ENCODE results near the gene HERC2. TPM values are rescaled to one million over a fixed set of nuclear protein-coding genes. Genes with fewer than 3 reads are reported as not detected.

The HERC2 gene
- total and polyA plus RNA-seq, 2 of the 13 experiments (the other 11 are each of a cell fraction or from before 2014, with no cell fraction given): 17.6 to 24.8 TPM

DNA sequence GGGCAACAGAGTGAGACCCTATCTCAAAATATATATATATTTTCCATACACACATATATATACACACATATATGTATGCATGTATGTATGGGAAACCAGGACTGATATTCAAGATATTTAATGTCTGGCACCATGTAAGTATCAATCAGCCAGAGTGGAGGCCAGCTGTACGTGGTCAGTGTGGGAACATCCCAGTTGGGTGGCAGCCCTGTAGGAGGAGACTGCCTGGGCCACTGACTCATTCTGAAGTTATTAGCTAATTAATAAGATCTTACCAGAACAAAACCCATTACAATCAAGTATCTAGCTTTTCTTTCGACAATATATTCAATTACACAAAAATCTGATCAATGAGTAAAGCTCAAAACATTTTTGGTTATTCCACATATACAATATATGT lies 137.8 kb downstream of the HERC2 start (continued):
- TF ChIP-seq ZNF724P (CRISPR knock-in tag; IDR thresholded peaks at IDR 0.05; ENCODE audit: borderline replicate concordance): no peak
- no peak for TF ChIP-seq SP140L (CRISPR knock-in tag; IDR thresholded peaks at IDR 0.05; ENCODE audit: borderline replicate concordance)

- no peak for DNase-seq (ENCODE audit: low spot score)
- Histone ChIP-seq H3K9ac (ENCODE audit: insufficient read depth, low read depth, low read length) (no peak overlapping the region), H4K20me1 (ENCODE audit: insufficient read depth, low read length) (no peaks in the 10 kb centered on the region), H3K27ac (ENCODE audit: extremely low read length, insufficient read depth, low read length) (no peak overlapping the region), H3K4me2 (ENCODE audit: low read depth, low read length) (no peak overlapping the region), H3K27me3 (ENCODE audit: control insufficient read depth in 1 of 2, insufficient read depth in 2 of 2, low read length in 2 of 2) (no peaks in the 10 kb centered on the region), H2AFZ (ENCODE audit: low read length) (no peak overlapping the region), H3K79me2 (ENCODE audit: insufficient read depth, low read length) (no peaks in the 10 kb centered on the region), H3K4me3 (replicated peaks in 1 of 3; ENCODE audit: insufficient read depth in 1 of 3, low read depth in 2 of 3, low read length in 3 of 3) (no peak overlapping the region), H3K9me3 (ENCODE audit: low read length) (no peaks in the 10 kb centered on the region), H3K4me1 (ENCODE audit: insufficient read depth, low read length) (peaks cover 11% of the 10 kb centered on the region), H3K36me3 (replicated peaks in 1 of 2; ENCODE audit: control insufficient read depth in 1 of 2, insufficient read depth in 2 of 2, low read length in 2 of 2) (peaks cover 3 to 39% of the 10 kb centered on the region in 2 experiments; a peak in 4 of 5 replicates)
- intact Hi-C loops (cut with micrococcal nuclease; ENCODE audit: unreplicated experiment): no loop called here
- no peak for ATAC-seq
- BruUV-seq (replicated peaks): no TSS peak
- TF ChIP-seq RAD51 (IDR thresholded peaks at IDR 0.05; ENCODE audit: borderline replicate concordance) (no peak), ZNF281 (CRISPR knock-in tag; IDR thresholded peaks at IDR 0.05; ENCODE audit: borderline replicate concordance) (no peak), RFX3 (CRISPR knock-in tag; IDR thresholded peaks at IDR 0.05) (no peak), ZNF512B (CRISPR knock-in tag; IDR thresholded peaks at IDR 0.05; ENCODE audit: borderline replicate concordance) (no peak), ZBTB46 (CRISPR knock-in tag; IDR thresholded peaks at IDR 0.05; ENCODE audit: borderline replicate concordance) (no peak), PHB2 (IDR thresholded peaks at IDR 0.05; ENCODE audit: partially characterized antibody) (no peak)
- no peak for FAIRE-seq
- WGBS (ENCODE audit: low lambda C conversion rate): 88% methylated on average over 8 of the region's 8 CpGs
- ChIA-PET CTCF (ENCODE audit: low intra/inter-chr PET ratio, low total read pairs) (no interaction called here), POLR2A (no interaction called here)
- in situ Hi-C loops (cut with HindIII; ENCODE audit: extremely low pct_ligation_motif_present, low pct_unique_long_range_greater_than_20kb): no loop called here
Observed at GRCh38 chr15:28182731-28183130, 139.2 kb downstream of the HERC2 start.

All from HepG2 (cell line).